Adipocyte (in vitro differentiated cells): ENCODE results near the gene CFAP299.
A peak's percentile ranks its signal among the peaks of the same experiment; 100 is the strongest.
"Not testable (repeated sequence)": the region's sequence is repeated elsewhere in the genome, so short reads cannot be mapped to it uniquely, and the experiment has no call there.

Experiments
- DNase-seq: peaks from one replicate; pipeline ENCODE4 v3.0.0-alpha.2; 2015; ENCODE audit warnings: low read depth
- H3K27me3 ChIP-seq: replicated peaks from 2 replicates; pipeline ENCODE4 v1.7.0; 2013; ENCODE audit warnings: mild to moderate bottlenecking, low read length, moderate library complexity; ENCODE audit not compliant: control insufficient read depth, insufficient read depth
- H3K36me3 ChIP-seq: 2 replicates; pipeline ENCODE4 v1.7.0; 2013; ENCODE audit warnings: low read length, mild to moderate bottlenecking, moderate library complexity; ENCODE audit not compliant: control insufficient read depth, insufficient read depth, severe bottlenecking
- H3K4me1 ChIP-seq: 2 replicates; pipeline ENCODE4 v1.7.0; 2013; ENCODE audit warnings: mild to moderate bottlenecking, low read length, moderate library complexity; ENCODE audit not compliant: control insufficient read depth, insufficient read depth
- H3K4me3 ChIP-seq: 2 replicates; pipeline ENCODE4 v1.7.0; 2013; ENCODE audit warnings: mild to moderate bottlenecking, low read length, moderate library complexity
- H3K9ac ChIP-seq: 2 replicates; pipeline ENCODE4 v1.7.0; 2013; ENCODE audit warnings: mild to moderate bottlenecking, low read length, moderate library complexity
- H3K9me3 ChIP-seq: 2 replicates; pipeline ENCODE4 v1.7.0; 2013; ENCODE audit warnings: mild to moderate bottlenecking, low read length, moderate library complexity; ENCODE audit not compliant: control insufficient read depth

The CFAP299 gene

DNA sequence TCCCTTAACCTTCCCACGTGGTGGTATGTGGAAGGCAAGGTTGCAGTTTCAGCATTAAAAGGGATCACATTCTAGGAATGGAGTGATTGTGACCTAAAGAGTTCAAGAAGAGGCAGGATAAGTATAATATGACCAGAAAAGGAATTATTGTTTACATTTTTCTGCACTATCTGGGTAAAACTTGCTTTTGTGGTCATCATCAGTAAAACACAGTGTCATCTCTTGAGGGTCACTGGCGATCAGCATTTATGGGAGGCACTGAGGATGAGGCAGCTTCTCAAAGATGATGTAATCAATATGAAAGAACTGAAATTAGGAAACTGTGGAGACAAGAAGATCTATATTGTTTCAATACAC, 88.7 kb downstream of the CFAP299 start:
- no peak for DNase-seq

DNA sequence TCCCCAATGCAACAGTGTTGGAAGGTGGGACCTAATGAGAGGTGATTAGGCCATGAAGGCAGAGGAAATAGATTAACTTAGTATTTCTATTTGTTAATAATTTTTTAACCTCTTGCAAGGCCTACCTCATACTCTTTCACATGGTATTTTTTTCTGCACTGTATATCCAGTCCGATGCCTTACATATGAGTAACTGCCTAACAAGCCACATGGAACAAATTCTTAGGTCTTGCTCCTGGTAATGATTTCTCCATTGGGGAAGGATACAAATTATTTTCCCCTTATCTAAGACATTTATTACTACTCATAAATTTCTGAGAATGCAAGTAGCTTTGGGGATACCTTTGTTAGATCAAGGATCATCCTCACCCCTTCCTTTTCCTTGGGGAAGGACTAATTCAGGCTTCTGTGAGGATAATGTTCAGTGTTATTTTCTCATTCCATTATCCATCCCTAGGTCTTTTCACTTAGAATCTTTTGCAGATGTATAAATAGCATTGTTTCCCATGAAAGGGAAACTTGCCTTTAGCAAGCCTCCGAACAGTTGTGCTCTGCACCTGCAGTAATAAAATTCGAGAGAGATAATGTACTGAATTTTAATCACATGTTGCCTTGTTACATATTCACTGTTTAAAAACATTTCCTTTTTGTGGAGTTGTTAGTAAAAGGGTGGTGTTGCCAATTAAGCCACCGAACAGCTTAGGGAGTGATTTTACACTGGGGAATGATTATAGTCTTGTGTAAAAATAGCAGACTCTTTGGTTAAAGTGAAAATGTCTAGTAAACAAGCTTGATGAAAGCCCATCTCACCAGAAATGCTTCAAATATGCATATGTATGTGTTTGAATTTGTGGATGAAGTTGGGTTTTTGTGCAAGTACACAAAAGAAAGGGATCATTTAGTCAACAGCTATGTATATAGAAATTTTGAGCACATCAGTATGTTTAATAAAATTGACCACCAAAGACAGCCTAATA, 89.9 kb downstream of the CFAP299 start:
- Histone ChIP-seq H3K27me3 (no peaks in the 10 kb centered on the region), H3K9me3 (no peaks in the 10 kb centered on the region), H3K9ac (no peak overlapping the region), H3K4me1 (peaks cover 4% of the 10 kb centered on the region), H3K4me3 (no peak overlapping the region), H3K36me3 (no peaks in the 10 kb centered on the region)
- DNase-seq: no peak

More for the DNA sequence above, 88.7 kb downstream of the CFAP299 start:
- Histone ChIP-seq H3K4me1 (peaks cover 4% of the 10 kb centered on the region), H3K4me3 (no peak overlapping the region), H3K36me3 (no peaks in the 10 kb centered on the region), H3K9me3 (no peaks in the 10 kb centered on the region), H3K27me3 (no peaks in the 10 kb centered on the region), H3K9ac (no peak overlapping the region)

DNA sequence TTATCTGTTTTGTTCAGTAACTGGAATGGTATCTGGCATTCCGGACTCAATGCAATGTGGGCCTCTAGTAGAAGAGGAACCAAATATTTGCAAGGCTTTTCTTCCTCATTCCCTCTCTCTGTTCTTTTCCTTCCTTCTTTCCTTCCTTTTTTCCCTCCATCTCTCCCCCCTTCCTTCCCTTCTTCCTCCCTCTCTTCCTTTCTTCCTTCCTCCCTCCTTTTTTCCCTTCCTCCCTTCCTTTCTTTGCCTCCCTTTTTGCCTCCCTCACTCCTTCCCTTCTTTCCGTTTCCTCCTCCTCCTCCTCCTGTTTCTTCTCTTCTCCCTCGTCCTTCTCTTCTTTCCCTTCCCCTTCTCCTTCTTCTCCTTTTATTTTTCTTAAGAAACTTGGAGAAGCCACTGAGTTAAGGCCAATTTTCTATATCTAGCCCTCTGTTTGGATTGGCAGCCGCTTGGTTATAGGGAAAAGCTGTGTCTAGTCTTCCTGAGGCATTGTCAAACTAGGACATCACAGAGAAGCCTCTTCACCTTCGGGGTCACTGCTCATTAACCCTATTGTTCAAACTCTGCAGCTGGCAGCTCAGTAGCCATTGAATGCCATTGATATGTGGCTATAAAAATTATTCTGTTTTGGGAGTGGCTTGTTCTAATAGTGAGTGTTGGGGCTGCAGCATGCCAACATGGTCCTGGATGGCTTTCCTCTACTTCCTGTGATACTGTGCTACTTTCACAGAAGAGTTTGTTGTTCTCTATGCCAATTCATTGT, 95.9 kb downstream of the CFAP299 start:
- no peaks in the 10 kb centered on the region for H3K9me3 ChIP-seq
- no peak overlapping the region for H3K9ac ChIP-seq
- no peak for DNase-seq
- H3K36me3 ChIP-seq: no peaks in the 10 kb centered on the region
- H3K4me1 ChIP-seq: no peaks in the 10 kb centered on the region
- H3K4me3 ChIP-seq: no peak overlapping the region
- H3K27me3 ChIP-seq: no peaks in the 10 kb centered on the region

DNA sequence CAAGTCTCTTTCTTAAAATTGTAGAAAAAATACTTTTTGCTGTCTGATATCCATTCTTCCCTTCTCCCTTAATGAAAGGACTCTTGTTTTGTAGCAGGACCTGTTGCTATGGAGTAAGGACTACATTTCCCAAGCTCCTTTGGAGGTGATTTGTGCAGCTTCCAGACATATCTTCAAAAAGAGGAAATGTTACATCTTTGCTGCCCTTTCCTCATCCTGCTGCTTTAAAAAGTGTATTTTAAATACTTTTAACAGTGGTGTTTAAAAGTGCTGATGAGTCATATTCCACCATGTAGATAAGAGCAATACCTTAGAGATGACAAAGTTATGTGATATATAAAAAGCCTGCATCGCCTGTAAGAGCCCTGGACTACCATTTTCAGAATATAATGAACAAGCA, 98.7 kb downstream of the CFAP299 start:
- Histone ChIP-seq H3K36me3 (no peaks in the 10 kb centered on the region), H3K9me3 (no peaks in the 10 kb centered on the region), H3K9ac (no peak overlapping the region), H3K4me1 (no peaks in the 10 kb centered on the region), H3K27me3 (no peaks in the 10 kb centered on the region), H3K4me3 (no peak overlapping the region)
- DNase-seq: peak; percentile 20

DNA sequence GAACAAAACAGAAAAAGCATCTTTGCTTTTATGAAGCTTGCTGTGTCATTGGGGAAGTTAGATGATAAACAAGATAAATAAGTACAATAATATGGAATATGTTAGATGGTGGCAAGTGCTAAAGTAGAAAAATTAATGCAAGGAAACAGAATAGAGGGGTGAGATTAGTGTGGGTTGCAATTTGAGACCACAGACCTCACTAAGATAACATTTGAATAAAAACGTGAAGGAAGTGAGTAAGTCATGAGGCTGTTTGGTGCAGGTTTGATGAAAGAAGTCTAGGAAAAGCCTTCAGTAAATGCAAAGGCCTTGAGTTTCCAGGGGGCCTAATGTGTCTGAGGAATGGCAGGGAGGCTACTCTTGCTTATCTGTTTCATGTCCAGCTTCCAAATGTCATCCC, 102.5 kb downstream of the CFAP299 start:
- H3K36me3 ChIP-seq: no peaks in the 10 kb centered on the region
- no peaks in the 10 kb centered on the region for H3K4me1 ChIP-seq
- no peak for DNase-seq
- no peak overlapping the region for H3K4me3 ChIP-seq
- H3K27me3 ChIP-seq: no peaks in the 10 kb centered on the region
- H3K9me3 ChIP-seq: no peaks in the 10 kb centered on the region
- no peak overlapping the region for H3K9ac ChIP-seq

DNA sequence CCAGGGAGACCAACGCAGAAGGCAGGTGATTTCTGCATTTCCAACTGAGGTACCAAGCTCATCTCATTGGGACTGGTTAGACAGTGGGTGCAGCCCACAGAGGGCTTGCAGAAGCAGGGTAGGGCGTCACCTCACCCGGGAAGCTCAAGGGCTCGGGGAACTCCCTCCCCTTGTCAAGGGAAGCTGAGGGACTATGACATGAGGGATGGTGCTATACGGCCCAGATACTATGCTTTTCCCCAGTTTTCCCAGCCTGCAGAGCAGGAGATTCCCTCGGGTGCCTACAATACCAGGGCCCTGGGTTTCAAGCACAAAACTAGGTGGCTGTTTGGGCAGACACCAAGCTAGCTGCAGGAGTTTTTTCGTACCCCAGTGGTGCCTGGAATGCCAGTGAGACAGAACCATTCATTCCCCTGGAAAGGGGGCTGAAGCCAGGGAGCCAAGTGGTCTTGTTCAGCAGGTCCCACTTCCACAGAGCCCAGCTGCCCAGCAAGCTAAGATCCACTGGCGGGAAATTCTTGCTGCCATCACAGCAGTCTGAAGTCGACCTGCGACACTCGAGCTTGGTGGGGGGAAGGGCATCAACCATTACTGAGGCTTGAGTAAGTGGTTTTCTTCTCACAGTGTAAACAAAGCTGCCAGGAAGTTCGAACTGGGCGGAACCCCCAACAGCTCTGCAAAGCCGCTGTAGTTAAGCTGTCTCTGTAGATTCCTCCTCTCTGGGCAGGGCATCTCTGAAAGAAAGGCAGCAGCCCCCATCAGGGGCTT, 103.9 kb downstream of the CFAP299 start:
- H3K9ac ChIP-seq, H3K4me3 ChIP-seq, H3K4me1 ChIP-seq, H3K27me3 ChIP-seq, DNase-seq, H3K36me3 ChIP-seq, H3K9me3 ChIP-seq: not testable (repeated sequence)

DNA sequence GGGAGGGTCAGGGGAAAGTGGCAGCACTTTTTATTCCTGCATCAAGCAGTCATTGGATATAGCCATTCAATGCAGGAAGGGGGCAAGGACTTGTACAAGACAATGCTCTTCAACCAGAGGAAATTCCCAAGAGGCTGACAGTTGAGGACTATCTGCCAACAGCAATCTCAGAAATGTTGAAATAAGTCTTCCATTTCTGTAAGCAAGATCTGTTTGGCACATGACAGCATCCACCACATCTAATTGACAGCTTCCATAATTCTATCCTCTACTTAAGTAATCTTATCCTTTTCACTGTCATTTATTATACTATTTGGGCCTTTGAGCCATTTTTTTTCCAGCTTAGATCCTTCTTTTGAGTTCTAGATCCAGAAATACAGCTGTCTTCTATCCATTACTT, 110.7 kb downstream of the CFAP299 start:
- peak overlapping the region; percentile 29 for H3K4me3 ChIP-seq
- DNase-seq: peak; percentile 13
- peaks cover 12% of the 10 kb centered on the region for H3K4me1 ChIP-seq
- no peaks in the 10 kb centered on the region for H3K27me3 ChIP-seq
- no peaks in the 10 kb centered on the region for H3K36me3 ChIP-seq
- H3K9me3 ChIP-seq: no peaks in the 10 kb centered on the region
- peak overlapping the region; percentile 46 for H3K9ac ChIP-seq

DNA sequence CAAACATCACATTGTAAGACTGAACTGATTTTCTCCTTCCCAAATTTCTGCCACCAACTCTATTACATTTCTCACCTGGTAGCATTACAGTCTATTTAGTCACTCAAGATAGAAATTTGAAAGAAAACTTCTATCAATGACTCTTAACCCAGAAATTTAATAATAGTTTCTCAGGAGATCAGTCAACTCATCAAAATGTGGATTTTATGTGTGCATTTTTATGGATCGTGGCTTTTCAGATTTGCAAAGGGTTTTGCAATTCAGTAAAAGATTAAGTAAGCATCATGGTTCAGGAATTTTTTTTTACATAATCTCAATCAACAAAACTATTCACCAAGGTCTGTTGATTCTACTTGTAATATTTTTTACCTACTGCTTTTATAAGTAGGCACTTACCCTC, 111.1 kb downstream of the CFAP299 start:
- Histone ChIP-seq H3K4me1 (peaks cover 12% of the 10 kb centered on the region), H3K4me3 (peak overlapping the region; percentile 29), H3K9ac (peak overlapping the region; percentile 46), H3K9me3 (no peaks in the 10 kb centered on the region), H3K27me3 (no peaks in the 10 kb centered on the region), H3K36me3 (no peaks in the 10 kb centered on the region)
- peak; percentile 58 for DNase-seq

DNA sequence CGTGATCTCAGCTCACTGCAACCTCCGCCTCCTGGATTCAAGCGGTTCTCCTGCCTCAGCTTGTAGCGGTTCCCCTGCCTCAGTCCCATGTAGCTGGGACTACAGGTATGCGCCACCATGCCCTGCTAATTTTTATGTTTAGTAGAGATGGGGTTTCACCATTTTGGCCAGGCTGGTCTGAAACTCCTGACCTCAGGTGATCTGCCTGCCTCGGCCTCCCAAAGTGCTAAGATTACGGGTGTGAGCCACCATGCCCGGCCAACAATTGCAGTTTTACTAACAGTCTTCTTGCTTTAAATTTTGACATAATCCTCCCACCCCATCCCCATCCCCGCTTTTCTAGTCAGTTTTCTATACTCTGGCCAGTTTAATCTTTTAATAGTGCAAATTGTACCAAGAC, 112.0 kb downstream of the CFAP299 start:
- no peak overlapping the region for H3K4me3 ChIP-seq
- no peak overlapping the region for H3K9ac ChIP-seq
- no peaks in the 10 kb centered on the region for H3K36me3 ChIP-seq
- H3K4me1 ChIP-seq: peaks cover 12% of the 10 kb centered on the region
- no peaks in the 10 kb centered on the region for H3K27me3 ChIP-seq
- DNase-seq: no peak
- peaks cover 4% of the 10 kb centered on the region for H3K9me3 ChIP-seq

DNA sequence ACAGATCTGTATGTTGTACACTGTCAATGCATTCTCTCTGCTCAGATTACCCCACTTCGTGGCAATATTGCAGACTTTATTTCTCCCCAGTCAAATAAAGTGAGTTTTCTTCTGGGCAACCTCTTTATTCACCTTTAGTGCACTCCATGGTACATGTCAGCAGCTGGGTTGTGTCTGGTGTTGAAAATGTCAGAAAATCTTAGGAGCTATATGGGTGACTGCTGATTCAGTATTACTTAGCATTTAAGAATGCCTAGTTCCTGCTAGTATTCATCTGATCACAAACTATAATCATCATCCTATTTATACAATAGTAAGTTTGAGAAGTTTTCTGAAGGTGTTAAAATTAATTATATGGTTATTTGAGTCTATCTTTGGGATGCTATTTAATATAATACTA, 112.5 kb downstream of the CFAP299 start:
- peak; percentile 27 for DNase-seq
- H3K9ac ChIP-seq: no peak overlapping the region
- H3K27me3 ChIP-seq: no peaks in the 10 kb centered on the region
- H3K4me3 ChIP-seq: no peak overlapping the region
- no peaks in the 10 kb centered on the region for H3K36me3 ChIP-seq
- peaks cover 9% of the 10 kb centered on the region for H3K9me3 ChIP-seq
- H3K4me1 ChIP-seq: peaks cover 12% of the 10 kb centered on the region

DNA sequence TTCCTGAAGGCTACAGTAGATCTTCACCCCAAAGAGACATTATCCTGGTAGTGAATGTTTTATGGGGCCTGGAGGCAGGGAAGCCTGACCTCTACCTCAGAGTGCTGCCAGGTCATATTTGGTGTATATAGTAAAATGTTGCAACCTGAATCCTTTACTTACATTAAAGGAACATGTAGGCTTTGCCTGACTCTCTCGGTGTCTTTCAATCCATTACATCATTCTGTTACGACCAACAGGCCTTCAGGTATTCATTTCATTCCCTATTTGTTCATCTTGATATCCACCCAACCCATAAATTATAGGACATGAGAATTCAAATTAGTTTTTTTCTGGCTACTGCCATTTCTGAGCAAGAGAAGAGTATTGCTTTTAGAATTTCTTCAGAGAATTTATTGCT, 116.5 kb downstream of the CFAP299 start:
- H3K4me3 ChIP-seq: no peak overlapping the region
- peaks cover 20% of the 10 kb centered on the region for H3K9me3 ChIP-seq
- H3K9ac ChIP-seq: no peak overlapping the region
- no peaks in the 10 kb centered on the region for H3K4me1 ChIP-seq
- DNase-seq: no peak
- no peaks in the 10 kb centered on the region for H3K27me3 ChIP-seq
- no peaks in the 10 kb centered on the region for H3K36me3 ChIP-seq
